GM18505 (cell line): ENCODE results near the gene LITAF.

ENCODE experiments used
- ATAC-seq: cut with Tn5 transposase; IDR thresholded peaks from one replicate; pipeline ENCODE4 v1.9.1; 2021; ENCODE audit not compliant: unreplicated experiment
- POLR2A ChIP-seq: IDR thresholded peaks from 4 replicates; pipeline ENCODE4 v1.6.1; 2011; ENCODE audit warnings: borderline replicate concordance; ENCODE audit not compliant: insufficient read depth, insufficient read length; ENCODE audit errors: extremely low read depth

LITAF gene

GRCh38 chr16:11553371-11553770 is 33.3 kb downstream of the LITAF start:
- no peak for TF ChIP-seq POLR2A
- no peak for ATAC-seq

GRCh38 chr16:11552440-11552839 is 34.3 kb downstream of the LITAF start:
- ATAC-seq, result no peak
- no peak for TF ChIP-seq POLR2A

- no peak for TF ChIP-seq POLR2A
- ATAC-seq, result no peak
Observed at GRCh38 chr16:11551842-11552241, 34.9 kb downstream of the LITAF start.

- no peak for TF ChIP-seq POLR2A
- no peak for ATAC-seq
Observed at GRCh38 chr16:11550791-11551498, 35.8 kb downstream of the LITAF start.

GRCh38 chr16:11547118-11547916 is 39.4 kb downstream of the LITAF start:
- no peak for ATAC-seq

GRCh38 chr16:11546608-11547061 is 40.1 kb downstream of the LITAF start:
- ATAC-seq, result no peak
- TF ChIP-seq POLR2A, result no peak

More at GRCh38 chr16:11547118-11547916, 39.4 kb downstream of the LITAF start:
- TF ChIP-seq POLR2A, result no peak

GRCh38 chr16:11543661-11544393 is 42.9 kb downstream of the LITAF start:
- no peak for ATAC-seq
- TF ChIP-seq POLR2A, result peak; percentile 19

GRCh38 chr16:11542069-11542744 is 44.5 kb downstream of the LITAF start:
- no peak for TF ChIP-seq POLR2A
- no peak for ATAC-seq

- TF ChIP-seq POLR2A, result no peak
- ATAC-seq, result no peak
Observed at GRCh38 chr16:11539641-11540050, 47.1 kb downstream of the LITAF start.

- no peak for TF ChIP-seq POLR2A
- ATAC-seq, result no peak
Observed at GRCh38 chr16:11538880-11539279, 47.8 kb downstream of the LITAF start.

GRCh38 chr16:11536104-11536866 is 50.4 kb downstream of the LITAF start:
- no peak for TF ChIP-seq POLR2A
- no peak for ATAC-seq

- TF ChIP-seq POLR2A, result no peak
- no peak for ATAC-seq
Observed at GRCh38 chr16:11535494-11535893, 51.2 kb downstream of the LITAF start.
